Measurements from ENCODE around the gene BTD.

BTD gene

DNA sequence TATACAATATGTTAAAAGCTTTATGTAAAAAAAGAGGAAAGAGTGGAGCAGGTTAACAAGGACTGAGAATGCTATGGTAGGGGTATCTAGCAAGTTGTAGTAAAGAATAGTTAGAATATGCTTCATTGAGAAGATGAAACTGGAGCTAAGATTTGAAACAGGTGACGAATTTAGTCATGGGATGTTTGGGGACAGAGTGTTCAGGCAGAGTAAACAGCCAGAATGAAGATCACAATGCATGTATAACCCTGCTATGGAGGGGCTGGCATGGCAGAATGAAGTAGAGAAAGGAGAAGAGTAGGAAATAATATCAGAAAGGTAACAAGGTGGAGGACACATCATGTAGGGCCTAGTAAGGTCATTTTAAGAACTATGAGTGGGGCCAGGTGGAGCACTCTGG, 72.0 kb downstream of the BTD start:
- no peak for DNase-seq

DNA sequence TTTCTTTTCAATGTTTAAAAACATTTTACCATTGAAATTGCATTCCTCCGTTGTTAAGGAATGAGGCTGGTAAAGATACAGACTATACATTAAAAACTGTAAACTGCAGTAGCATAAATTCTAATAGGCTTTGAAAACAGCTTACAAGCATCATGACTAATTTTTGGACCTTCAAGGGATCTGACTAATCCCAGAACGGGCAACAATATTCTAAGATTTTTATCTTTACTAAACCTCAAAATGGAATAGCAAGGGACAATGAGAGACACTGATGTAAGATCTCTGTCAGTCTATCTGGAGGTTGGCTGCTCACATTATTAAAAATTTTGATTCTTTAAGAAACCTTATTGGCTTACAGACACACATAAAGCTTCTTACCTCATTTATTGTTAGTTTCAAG, 74.7 kb downstream of the BTD start:
- DNase-seq, result no peak

DNA sequence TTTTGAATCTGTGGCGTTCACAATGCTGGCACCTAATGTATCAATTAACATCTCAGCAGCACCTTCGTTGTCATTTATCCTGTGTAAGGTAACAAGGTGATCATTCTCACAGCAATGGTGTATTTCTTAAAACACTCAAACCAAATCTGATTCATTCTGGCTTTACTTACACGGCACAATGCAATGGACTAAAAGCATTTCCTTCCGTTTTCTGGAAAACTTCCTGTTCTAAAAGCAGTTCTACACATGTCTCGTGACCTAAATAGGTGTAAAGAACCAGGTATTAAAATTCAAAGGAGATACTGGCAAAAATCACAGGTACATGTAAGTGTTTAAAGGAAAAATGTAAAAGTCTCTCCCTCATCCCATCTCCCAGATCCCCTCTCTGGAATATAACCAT, 77.8 kb downstream of the BTD start:
- no peak for DNase-seq

DNA sequence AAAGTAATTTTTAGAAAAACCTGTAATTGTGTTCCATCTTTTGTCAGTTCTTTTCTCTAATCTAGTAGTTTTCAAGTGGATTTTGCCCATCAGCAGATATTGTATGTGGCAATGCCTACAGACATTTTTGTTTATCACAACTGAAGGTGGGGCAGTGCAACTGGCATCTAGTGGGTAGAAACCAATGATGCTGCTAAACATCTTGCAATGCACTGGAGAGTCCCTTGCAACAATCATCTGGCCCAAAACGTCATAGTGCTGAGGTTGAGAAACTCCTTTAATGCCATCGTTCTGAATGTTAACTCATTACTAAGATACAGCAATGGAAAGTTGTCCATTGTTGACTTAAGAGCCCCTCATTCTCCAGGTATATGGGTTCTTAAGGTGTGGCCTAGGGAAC, 80.1 kb downstream of the BTD start:
- DNase-seq, result no peak

DNA sequence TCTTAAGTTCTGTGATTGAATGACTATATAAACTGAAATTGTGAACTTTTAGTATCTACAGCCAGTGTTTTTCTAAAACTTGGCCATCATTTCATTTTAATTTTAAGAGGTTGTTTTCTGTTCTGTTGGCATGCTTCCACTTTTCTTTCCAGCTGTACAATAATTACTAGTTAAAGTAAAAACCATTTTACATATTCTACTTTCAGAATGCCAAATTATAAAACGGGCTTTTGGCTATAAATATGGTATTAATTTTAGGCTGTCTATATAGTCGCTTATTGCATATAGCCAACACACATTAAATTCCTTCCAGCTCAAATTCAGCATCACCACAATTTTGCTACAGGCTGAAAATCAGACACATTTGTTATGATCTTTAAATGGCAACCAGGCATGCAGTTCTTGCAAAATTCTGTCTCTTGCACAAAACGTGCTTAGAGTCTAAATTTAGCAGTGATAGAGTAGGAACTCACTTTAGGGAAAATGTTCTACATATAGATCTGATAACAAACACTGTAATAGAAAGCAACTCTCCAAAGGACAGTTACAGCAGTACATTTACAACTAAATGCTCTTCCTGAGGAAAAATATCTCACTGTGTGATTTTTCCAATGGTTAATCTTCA, 81.1 kb downstream of the BTD start:
- no peak for DNase-seq

DNA sequence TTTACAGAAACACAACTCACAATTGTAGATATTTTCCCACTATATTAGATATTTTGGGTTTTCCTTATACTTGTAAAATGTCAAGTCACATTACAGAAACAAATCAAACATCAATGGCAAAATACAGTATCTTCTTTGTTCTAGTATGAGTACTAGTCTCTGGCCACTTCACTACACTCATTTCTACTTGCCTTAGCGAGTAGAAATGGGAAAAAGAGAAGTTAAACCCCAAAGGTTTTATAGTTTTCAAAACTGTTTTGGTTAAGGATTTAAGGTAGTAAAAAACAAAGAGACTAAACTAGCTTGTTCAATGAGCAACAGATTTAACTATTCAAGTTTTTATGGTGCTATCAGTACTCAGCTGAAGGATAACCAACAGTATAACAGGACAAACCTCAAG, 81.7 kb downstream of the BTD start:
- DNase-seq, result no peak

DNA sequence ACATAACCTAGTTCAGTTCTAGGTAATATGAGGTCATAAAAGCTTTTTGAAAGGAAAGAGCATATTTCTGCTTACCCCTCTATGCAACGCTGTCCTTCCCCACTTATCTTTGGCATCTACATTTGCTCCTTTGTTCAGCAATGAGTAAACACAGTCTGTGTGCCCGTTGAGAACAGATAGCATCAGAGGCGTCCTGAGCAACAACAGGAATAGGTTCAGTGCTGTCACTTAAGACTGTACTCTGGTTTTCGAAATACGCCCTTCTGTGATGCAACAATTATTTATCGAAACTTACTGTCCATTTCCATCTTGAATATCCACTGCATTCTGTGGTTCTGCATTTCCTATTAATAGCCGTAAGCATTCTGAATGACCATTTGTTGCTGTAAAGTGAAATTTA, 84.4 kb downstream of the BTD start:
- DNase-seq, result no peak

DNA sequence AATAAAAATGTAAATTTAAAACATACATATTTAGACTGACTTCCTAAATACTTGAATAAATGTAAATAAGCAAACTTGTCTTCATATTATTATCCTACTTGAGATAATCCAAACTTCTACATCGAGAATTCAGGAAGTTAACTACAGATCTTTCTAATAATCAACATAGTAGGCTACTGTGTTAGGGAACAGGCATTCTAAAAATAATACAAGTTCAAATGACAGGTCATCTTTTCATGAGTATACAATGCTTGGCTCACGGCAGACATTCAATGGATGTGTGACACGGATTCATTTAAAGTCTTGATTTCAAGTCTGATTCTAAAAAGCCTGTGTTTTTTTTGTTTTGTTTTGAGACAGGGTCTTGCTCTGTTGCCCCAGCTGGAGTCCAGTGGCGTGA, 88.7 kb downstream of the BTD start:
- no peak for DNase-seq

DNA sequence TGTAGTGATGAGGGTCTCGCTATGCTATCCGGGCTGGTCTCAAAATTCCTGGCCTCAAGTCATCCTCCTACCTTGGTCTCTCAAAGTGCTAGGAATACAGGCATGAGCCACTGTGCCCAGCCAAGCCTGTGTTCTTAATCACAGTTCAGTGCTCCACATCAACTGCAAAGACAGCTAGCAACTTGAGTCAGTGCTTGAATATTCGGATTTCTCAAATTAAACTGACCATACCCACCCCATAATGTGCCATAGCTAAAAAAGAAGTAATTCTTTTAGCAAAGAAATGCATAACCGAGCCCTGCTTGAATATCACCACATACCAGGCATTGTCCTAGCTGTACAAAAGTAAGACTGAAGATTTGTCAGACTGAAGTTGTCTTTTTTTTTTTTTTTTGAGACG, 89.2 kb downstream of the BTD start:
- no peak for DNase-seq

DNA sequence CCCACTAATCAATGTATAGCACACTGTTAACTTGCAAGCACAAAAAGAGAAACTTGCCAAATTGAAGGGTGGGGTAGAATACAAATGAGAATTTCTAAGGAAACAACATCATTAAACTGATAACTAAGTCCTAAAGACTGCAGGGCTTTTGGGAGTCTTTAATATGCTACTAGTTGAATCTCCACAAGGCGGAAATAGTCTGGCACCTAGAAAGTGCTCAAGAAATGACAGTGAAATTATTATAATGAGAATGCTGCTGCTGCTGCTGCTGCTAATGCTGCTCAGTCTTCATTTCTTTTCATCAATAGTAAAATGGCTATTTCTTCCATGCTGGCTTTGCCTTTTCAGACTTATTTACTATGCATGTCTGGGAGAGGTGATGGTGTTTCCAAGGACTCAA, 91.8 kb downstream of the BTD start:
- no peak for DNase-seq

DNA sequence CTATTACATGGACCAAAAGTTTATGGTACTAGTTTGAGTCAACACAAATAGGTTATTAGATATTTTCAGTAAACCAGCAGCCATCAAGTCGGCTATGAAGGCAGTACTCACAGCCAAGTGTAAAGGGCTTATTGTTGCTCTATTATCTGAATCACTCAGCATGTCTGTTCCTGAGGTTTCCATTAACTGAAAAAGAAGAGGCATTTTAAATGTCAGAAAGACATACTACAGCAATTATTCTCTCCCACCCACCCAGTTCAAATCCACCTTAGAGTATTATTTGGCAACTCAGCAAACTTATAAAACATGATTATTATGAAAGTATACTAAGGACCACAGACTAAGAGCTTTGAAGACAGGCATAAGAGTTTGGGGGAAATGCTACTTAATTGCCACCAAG, 93.1 kb downstream of the BTD start:
- DNase-seq, result no peak
